Measurements from ENCODE around the gene NMNAT3.

The NMNAT3 gene

DNA sequence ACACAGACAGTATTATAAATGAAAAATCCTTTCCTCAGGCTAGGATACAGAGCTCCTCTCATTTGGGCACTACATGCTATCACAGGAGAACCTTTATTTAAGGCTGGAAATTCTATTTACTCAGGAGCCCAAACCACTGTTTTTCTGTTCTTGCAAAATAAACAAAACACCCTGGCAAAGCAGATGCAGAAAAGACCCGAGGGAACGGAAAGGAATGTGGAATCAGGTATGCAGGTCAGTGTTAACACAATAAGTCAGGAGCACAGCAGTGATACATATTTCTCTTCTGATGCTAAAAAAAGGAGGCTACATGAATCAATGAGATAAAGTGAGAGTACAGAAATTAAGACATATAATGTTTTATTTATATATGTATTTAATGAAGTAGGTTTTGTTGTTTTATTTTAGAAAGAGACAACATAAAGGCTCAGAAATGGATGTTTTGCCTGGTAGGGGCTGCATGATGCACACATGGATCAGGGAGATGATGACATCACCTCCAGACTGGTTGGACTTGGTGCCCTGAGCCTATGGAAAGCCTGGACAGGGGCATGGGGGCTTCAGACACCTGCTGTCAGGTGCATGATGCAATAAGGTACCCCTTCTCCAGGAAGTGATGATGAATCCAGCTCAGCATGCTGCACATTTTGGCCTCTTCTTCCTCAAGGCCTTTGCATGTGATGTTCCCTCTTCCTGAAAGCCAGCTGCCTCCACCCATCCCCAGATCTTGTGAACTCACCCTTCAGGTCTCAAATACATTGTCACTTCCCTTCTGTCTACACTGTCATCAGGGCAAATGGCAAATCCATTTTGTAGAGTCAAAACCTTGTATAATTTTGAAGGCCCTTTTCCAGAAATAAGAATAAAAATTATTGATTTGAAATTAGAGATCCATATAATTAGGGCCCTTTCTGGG is 119.2 kb downstream of the NMNAT3 start:
- Histone ChIP-seq H3K4me1 (ENCODE audit: control insufficient read depth in 5 of 5, insufficient read depth in 5 of 5, low read length in 5 of 5) (peaks cover 0 to 5% (median 0%) of the 10 kb centered on the region in 5 donors), H3K36me3 (ENCODE audit: control insufficient read depth in 5 of 5, insufficient read depth in 5 of 5, low read length in 5 of 5) (peaks cover 0 to 8% (median 5%) of the 10 kb centered on the region in 5 donors), H3K27me3 (ENCODE audit: control insufficient read depth in 5 of 5, insufficient read depth in 4 of 5, low read length in 5 of 5) (no peaks in the 10 kb centered on the region), H3K27ac (ENCODE audit: low read depth, low read length) (no peak overlapping the region), H3K9ac (ENCODE audit: low read length in 5 of 5) (no peak overlapping the region), H3K4me3 (ENCODE audit: low read depth in 1 of 5, low read length in 5 of 5) (no peak overlapping the region), H3K9me3 (ENCODE audit: control insufficient read depth in 5 of 5, low read length in 5 of 5) (no peaks in the 10 kb centered on the region)

- H3K4me1 ChIP-seq (ENCODE audit: control insufficient read depth in 5 of 5, insufficient read depth in 5 of 5, low read length in 5 of 5): peaks cover 0 to 5% (median 0%) of the 10 kb centered on the region in 5 donors
- no peak overlapping the region for H3K27ac ChIP-seq (ENCODE audit: low read depth, low read length)
- peaks cover 0 to 8% (median 5%) of the 10 kb centered on the region in 5 donors for H3K36me3 ChIP-seq (ENCODE audit: control insufficient read depth in 5 of 5, insufficient read depth in 5 of 5, low read length in 5 of 5)
- no peaks in the 10 kb centered on the region for H3K27me3 ChIP-seq (ENCODE audit: control insufficient read depth in 5 of 5, insufficient read depth in 4 of 5, low read length in 5 of 5)
- no peak overlapping the region for H3K4me3 ChIP-seq (ENCODE audit: low read depth in 1 of 5, low read length in 5 of 5)
- no peak overlapping the region for H3K9ac ChIP-seq (ENCODE audit: low read length in 5 of 5)
- H3K9me3 ChIP-seq (ENCODE audit: control insufficient read depth in 5 of 5, low read length in 5 of 5): no peaks in the 10 kb centered on the region
Observed at GRCh38 chr3:139557041-139557440, 120.7 kb downstream of the NMNAT3 start.

DNA sequence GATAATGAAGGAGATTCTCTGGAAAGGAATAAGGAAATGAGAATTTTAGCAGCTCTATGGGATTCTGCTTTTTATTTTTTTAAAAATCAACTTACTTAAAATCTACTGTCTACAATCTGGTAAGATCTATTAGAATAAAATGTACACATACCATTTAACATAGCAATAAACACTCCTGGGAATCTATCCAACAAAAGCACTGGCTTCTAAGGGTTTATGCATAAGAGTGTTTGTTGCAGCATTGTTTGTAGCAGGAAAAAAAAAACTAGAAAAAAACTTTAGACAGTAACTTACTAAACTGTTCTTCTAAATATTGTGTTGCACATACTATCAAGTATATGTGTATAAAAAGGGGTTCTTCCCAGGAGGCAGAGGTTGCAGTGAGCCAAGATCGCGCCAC is 122.5 kb downstream of the NMNAT3 start:
- no peak overlapping the region for H3K9ac ChIP-seq (ENCODE audit: low read length in 5 of 5)
- no peaks in the 10 kb centered on the region for H3K36me3 ChIP-seq (ENCODE audit: control insufficient read depth in 5 of 5, insufficient read depth in 5 of 5, low read length in 5 of 5)
- H3K9me3 ChIP-seq (ENCODE audit: control insufficient read depth in 5 of 5, low read length in 5 of 5): no peaks in the 10 kb centered on the region
- H3K27ac ChIP-seq (ENCODE audit: low read depth, low read length): no peak overlapping the region
- H3K4me1 ChIP-seq (ENCODE audit: control insufficient read depth in 5 of 5, insufficient read depth in 5 of 5, low read length in 5 of 5): peaks cover 0 to 5% (median 0%) of the 10 kb centered on the region in 5 donors
- no peak overlapping the region for H3K4me3 ChIP-seq (ENCODE audit: low read depth in 1 of 5, low read length in 5 of 5)
- H3K27me3 ChIP-seq (ENCODE audit: control insufficient read depth in 5 of 5, insufficient read depth in 4 of 5, low read length in 5 of 5): no peaks in the 10 kb centered on the region

- no peaks in the 10 kb centered on the region for H3K9me3 ChIP-seq (ENCODE audit: control insufficient read depth in 5 of 5, low read length in 5 of 5)
- H3K27ac ChIP-seq (ENCODE audit: low read depth, low read length): no peak overlapping the region
- H3K9ac ChIP-seq (ENCODE audit: low read length in 5 of 5): no peak overlapping the region
- no peaks in the 10 kb centered on the region for H3K27me3 ChIP-seq (ENCODE audit: control insufficient read depth in 5 of 5, insufficient read depth in 4 of 5, low read length in 5 of 5)
- peaks cover 0 to 5% (median 0%) of the 10 kb centered on the region in 5 donors for H3K4me1 ChIP-seq (ENCODE audit: control insufficient read depth in 5 of 5, insufficient read depth in 5 of 5, low read length in 5 of 5)
- H3K4me3 ChIP-seq (ENCODE audit: low read depth in 1 of 5, low read length in 5 of 5): no peak overlapping the region
- H3K36me3 ChIP-seq (ENCODE audit: control insufficient read depth in 5 of 5, insufficient read depth in 5 of 5, low read length in 5 of 5): no peaks in the 10 kb centered on the region
Observed at GRCh38 chr3:139554628-139555027, 123.1 kb downstream of the NMNAT3 start.

GRCh38 chr3:139552632-139553365 is 125.0 kb downstream of the NMNAT3 start:
- Histone ChIP-seq H3K27ac (ENCODE audit: low read depth, low read length) (no peak overlapping the region), H3K4me1 (ENCODE audit: control insufficient read depth in 5 of 5, insufficient read depth in 5 of 5, low read length in 5 of 5) (no peaks in the 10 kb centered on the region), H3K9me3 (ENCODE audit: control insufficient read depth in 5 of 5, low read length in 5 of 5) (no peaks in the 10 kb centered on the region), H3K9ac (ENCODE audit: low read length in 5 of 5) (no peak overlapping the region), H3K4me3 (ENCODE audit: low read depth in 1 of 5, low read length in 5 of 5) (no peak overlapping the region), H3K27me3 (ENCODE audit: control insufficient read depth in 5 of 5, insufficient read depth in 4 of 5, low read length in 5 of 5) (no peaks in the 10 kb centered on the region), H3K36me3 (ENCODE audit: control insufficient read depth in 5 of 5, insufficient read depth in 5 of 5, low read length in 5 of 5) (no peaks in the 10 kb centered on the region)

GRCh38 chr3:139548801-139549200 is 129.0 kb downstream of the NMNAT3 start:
- Histone ChIP-seq H3K27me3 (ENCODE audit: control insufficient read depth in 5 of 5, insufficient read depth in 4 of 5, low read length in 5 of 5) (no peaks in the 10 kb centered on the region), H3K36me3 (ENCODE audit: control insufficient read depth in 5 of 5, insufficient read depth in 5 of 5, low read length in 5 of 5) (no peaks in the 10 kb centered on the region), H3K9me3 (ENCODE audit: control insufficient read depth in 5 of 5, low read length in 5 of 5) (no peaks in the 10 kb centered on the region), H3K4me1 (ENCODE audit: control insufficient read depth in 5 of 5, insufficient read depth in 5 of 5, low read length in 5 of 5) (peaks cover 0 to 10% (median 0%) of the 10 kb centered on the region in 5 donors), H3K27ac (ENCODE audit: low read depth, low read length) (no peak overlapping the region), H3K9ac (ENCODE audit: low read length in 5 of 5) (no peak overlapping the region), H3K4me3 (ENCODE audit: low read depth in 1 of 5, low read length in 5 of 5) (no peak overlapping the region)

DNA sequence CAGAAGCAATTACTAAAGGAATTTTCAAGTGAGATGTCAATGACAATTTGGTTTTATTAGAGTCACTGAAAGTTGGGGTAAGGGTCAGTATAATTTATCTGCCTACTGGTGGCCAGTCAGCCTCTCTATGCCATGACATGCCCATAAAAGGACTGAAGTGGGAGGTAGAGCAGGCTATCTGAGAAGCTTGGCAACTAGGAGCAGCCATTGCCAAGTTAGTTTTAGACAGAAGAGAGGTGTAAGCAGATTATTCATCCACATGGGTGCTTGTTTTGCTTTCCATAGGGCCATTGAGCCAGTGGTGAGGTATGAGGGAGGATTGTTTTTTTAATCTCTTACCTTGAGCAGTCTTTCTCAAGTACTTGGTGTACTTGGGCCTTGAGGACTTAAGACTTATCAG is 130.1 kb downstream of the NMNAT3 start:
- Histone ChIP-seq H3K27ac (ENCODE audit: low read depth, low read length) (no peak overlapping the region), H3K9ac (ENCODE audit: low read length in 5 of 5) (no peak overlapping the region), H3K27me3 (ENCODE audit: control insufficient read depth in 5 of 5, insufficient read depth in 4 of 5, low read length in 5 of 5) (no peaks in the 10 kb centered on the region), H3K4me3 (ENCODE audit: low read depth in 1 of 5, low read length in 5 of 5) (no peak overlapping the region), H3K36me3 (ENCODE audit: control insufficient read depth in 5 of 5, insufficient read depth in 5 of 5, low read length in 5 of 5) (no peaks in the 10 kb centered on the region), H3K4me1 (ENCODE audit: control insufficient read depth in 5 of 5, insufficient read depth in 5 of 5, low read length in 5 of 5) (peaks cover 0 to 10% (median 0%) of the 10 kb centered on the region in 5 donors), H3K9me3 (ENCODE audit: control insufficient read depth in 5 of 5, low read length in 5 of 5) (no peaks in the 10 kb centered on the region)

DNA sequence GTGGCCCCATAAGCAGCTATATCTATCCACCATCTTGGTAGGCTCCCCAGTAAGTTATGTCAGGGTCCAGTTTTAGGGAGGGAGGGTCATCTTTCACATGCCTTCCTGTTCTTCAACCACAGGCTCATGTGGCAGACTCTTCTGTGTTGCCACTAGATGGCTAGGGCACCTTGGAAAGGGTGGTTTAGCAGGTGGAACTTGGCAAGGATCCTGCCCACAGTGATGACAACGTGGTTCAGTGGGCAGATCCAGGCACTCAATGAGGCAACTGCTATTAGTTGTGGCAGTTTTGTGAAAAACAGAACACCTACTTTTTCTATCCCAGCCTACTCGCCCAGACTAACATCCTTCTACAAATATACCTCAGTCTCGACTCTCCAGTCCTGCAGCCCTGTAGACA is 131.0 kb downstream of the NMNAT3 start:
- H3K9ac ChIP-seq (ENCODE audit: low read length in 5 of 5): no peak overlapping the region
- H3K27ac ChIP-seq (ENCODE audit: low read depth, low read length): no peak overlapping the region
- H3K9me3 ChIP-seq (ENCODE audit: control insufficient read depth in 5 of 5, low read length in 5 of 5): no peaks in the 10 kb centered on the region
- no peak overlapping the region for H3K4me3 ChIP-seq (ENCODE audit: low read depth in 1 of 5, low read length in 5 of 5)
- H3K36me3 ChIP-seq (ENCODE audit: control insufficient read depth in 5 of 5, insufficient read depth in 5 of 5, low read length in 5 of 5): no peaks in the 10 kb centered on the region
- no peaks in the 10 kb centered on the region for H3K27me3 ChIP-seq (ENCODE audit: control insufficient read depth in 5 of 5, insufficient read depth in 4 of 5, low read length in 5 of 5)
- peaks cover 0 to 10% (median 0%) of the 10 kb centered on the region in 5 donors for H3K4me1 ChIP-seq (ENCODE audit: control insufficient read depth in 5 of 5, insufficient read depth in 5 of 5, low read length in 5 of 5)

- Histone ChIP-seq H3K4me1 (ENCODE audit: control insufficient read depth in 5 of 5, insufficient read depth in 5 of 5, low read length in 5 of 5) (peaks cover 0 to 28% (median 22%) of the 10 kb centered on the region in 5 donors), H3K36me3 (ENCODE audit: control insufficient read depth in 5 of 5, insufficient read depth in 5 of 5, low read length in 5 of 5) (no peaks in the 10 kb centered on the region), H3K4me3 (ENCODE audit: low read depth in 1 of 5, low read length in 5 of 5) (no peak overlapping the region), H3K27me3 (ENCODE audit: control insufficient read depth in 5 of 5, insufficient read depth in 4 of 5, low read length in 5 of 5) (peaks cover 0 to 3% (median 0%) of the 10 kb centered on the region in 5 donors), H3K27ac (ENCODE audit: low read depth, low read length) (no peak overlapping the region), H3K9me3 (ENCODE audit: control insufficient read depth in 5 of 5, low read length in 5 of 5) (no peaks in the 10 kb centered on the region), H3K9ac (ENCODE audit: low read length in 5 of 5) (no peak overlapping the region)
Observed at GRCh38 chr3:139541532-139542288, 136.1 kb downstream of the NMNAT3 start.

Data from subcutaneous abdominal adipose tissue (tissue), 5 donors.